Hepatic stellate cell (primary cell): ENCODE results near the gene TRPV6.

Source experiments
- DNase-seq: peaks from one replicate; pipeline ENCODE4 v3.0.0; 2011; ENCODE audit warnings: low spot score

Gene TRPV6

GRCh38 chr7:142908290-142908689 is 22.7 kb upstream of the TRPV6 start:
- no peak for DNase-seq

GRCh38 chr7:142906643-142907042 is 21.1 kb upstream of the TRPV6 start:
- no peak for DNase-seq

DNA sequence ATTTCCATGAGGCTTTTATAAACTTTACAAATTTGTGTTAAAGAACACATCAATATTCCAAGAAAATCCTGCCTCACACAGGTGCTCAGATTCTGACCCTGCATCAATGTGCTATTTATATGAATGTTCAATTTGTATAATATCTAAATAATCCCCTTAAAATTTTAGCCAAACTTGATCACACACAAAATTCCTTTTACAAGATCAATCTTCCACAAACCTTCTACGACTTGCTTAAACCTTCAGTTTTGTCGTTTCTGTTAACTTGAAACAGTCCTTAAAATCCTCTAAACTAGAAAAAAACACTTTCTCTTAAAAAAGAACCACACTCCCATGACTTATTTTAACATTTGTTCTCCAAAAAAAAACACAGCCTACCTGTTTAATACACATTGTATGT is 20.2 kb upstream of the TRPV6 start:
- DNase-seq = no peak

GRCh38 chr7:142904128-142904527 is 18.6 kb upstream of the TRPV6 start:
- no peak for DNase-seq

- no peak for DNase-seq
Measured at GRCh38 chr7:142901426-142902259, 16.1 kb upstream of the TRPV6 start.

DNA sequence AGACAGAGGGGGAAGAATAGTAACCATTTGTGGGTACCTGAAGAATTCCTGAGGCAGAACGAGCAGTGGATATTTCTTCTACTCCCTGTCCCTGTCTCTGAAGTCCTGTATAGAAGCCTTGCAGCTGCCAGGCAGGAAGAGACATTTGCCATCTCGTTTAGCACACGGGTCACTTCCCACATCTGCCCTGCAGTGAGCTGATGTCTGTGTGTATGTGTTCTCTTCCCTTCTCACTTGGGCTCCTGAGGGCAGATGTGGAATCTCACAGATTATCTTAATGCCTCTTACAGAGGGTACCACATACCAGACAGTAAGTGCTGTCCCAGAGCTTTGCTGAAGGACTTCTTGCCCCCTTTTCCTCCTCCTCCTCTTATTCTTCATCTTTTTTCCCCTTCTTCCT is 14.1 kb upstream of the TRPV6 start:
- no peak for DNase-seq

DNA sequence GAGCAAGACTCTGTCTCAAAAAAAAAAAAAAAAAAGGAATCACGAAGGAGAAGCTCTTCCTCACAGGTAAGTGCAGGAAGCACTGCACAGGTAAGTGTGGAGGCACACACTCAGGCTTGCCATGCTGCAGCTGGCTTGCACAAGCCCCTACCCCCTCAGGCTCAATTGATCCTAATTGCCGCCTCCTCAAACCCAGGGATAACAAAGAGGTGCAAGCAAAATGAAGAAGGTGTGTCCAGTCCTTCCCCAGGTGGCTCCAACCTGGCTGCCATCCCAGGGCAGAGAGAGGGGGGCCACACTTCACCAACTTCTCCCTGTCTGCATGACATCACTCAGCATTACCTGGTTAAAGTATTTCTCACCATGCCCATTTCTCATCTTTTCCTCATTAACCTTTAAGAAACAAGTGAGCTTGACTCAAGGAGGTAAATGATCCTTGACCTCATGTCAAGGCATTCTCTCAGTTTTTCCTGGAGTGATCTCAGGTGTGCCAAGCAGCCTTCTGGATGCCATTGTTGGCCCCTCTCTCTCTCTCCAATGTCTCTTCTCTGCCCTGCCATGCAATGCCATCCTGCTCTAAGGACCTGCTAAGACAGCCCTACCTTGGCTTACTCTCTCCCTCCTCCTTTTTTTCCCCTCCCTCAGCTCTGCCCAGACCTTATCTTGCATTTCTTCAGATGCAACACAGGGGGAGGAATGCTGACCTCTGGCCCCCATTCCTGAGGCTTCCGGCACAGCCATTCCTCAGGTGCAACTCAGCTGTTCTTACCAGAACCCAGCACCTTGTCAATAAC is 13.0 kb upstream of the TRPV6 start:
- DNase-seq = no peak

- no peak for DNase-seq
Measured at GRCh38 chr7:142897691-142898090, 12.1 kb upstream of the TRPV6 start.

DNA sequence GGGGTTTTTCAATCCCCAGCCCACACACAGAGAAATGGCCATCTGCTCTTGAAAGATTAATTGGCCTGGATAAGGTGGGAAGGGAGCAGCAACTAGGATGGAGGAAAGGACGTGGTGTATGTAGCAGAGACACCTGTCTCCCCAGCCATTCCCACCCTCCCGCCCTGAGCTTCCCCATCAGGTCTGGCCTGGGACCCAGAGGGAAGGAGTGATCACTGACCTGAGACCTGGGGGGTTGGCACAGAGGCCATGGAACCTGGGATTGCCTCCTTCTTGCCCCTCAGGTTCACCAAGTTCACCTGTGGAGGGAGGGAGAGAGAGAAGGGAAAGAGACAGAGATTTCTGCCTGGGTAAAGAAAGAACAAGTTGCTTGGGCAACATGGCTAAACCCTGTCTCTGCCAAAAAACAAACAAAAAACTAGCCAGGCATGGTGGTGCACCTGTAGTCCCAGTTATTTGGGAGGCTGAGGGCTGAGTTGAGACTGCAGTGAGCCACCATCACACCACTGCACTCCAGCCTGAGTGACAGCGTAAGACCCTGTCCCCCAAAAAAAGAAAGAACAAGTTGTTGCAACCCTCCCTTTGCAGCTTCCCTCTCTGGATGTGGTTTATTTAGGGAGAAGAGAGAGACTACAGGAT is 11.3 kb upstream of the TRPV6 start:
- no peak for DNase-seq

DNA sequence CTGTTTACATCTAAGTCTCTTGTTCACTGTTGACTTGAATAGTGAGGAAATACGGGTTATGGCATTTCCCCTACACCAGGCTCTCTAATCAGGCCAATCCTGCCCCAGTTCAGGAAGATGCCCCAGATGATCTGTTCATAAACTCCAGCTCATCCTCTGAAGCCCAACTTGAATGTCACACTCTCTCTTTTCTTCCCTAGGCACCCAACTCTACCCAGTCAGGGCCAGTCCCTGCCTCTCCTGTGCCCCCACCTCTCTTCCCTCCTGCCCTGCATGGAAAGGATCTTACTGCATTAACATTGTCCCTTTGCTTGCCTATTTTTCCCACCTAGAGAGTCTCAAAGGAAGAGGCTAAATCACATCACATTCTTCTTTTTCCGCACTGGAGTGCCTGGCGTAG is 10.6 kb upstream of the TRPV6 start:
- DNase-seq = no peak

GRCh38 chr7:142894985-142895593 is 9.5 kb upstream of the TRPV6 start:
- DNase-seq = no peak

GRCh38 chr7:142894112-142894984 is 8.8 kb upstream of the TRPV6 start:
- DNase-seq = no peak

- DNase-seq = no peak
Measured at GRCh38 chr7:142892951-142893350, 7.4 kb upstream of the TRPV6 start.

GRCh38 chr7:142891490-142892082 is 6.0 kb upstream of the TRPV6 start:
- DNase-seq = no peak

DNA sequence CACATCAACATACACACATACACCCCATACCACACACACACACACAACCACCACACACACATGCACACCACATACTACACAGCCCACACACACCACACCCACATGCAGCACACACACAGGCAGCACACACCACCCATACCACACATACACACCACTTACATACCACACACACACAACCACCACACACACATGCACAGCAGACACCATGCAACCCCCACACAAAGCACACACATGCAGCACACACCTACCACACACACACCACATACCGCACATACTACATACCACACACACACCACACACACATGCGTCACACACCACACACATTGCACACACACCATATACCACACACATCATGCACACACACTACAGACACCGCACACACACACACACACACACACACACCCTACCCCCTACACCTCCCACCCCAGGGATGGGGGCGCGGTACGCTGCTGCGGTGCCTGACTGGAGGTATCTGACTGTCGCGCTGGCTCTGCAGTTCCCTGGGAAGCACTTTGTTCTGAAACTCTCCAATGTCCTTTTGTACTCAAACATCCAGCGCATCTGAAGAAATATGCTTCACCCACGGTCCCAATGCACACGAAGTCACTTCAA is 5.4 kb upstream of the TRPV6 start:
- no peak for DNase-seq

- DNase-seq = no peak
Measured at GRCh38 chr7:142889816-142890215, 4.3 kb upstream of the TRPV6 start.

DNA sequence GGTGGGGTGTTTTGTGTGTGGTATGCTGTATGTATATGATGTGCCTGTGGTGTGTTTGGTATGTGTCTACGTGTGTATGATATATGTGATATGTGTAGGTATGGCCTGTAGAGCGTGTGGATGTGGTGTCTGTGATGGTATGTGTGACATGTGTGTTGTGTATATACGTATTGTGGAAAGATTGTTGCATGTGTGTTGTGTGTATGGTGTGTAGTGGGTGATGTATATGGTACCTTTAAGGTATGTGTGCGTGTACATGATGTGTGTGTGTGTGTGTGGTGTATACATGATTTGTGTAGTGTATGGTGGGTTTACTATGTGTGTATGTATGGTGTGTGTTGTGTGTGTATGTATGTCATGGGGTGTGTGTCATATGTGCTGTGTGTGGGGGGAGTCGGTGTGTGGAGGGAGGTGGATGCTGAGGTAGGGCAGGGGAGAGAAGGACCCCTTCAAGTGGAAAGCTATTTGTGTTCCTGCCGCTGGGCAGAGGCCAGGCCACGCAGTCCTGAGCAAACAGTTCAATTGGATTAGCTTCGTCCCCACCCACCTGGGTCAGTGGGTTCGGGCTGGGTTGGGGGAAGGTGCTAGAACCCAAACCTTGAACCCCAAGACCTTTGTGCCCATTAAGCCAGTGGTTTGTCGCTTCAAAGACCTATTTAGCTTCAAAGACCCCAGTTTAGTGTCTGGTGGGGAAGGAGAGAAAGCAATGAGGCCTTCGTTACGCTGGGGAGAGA is 1.9 kb upstream of the TRPV6 start:
- no peak for DNase-seq

- no peak for DNase-seq
Measured at GRCh38 chr7:142886866-142887265, 1.3 kb upstream of the TRPV6 start.

GRCh38 chr7:142884286-142884640 is 1.3 kb downstream of the TRPV6 start:
- no peak for DNase-seq
